SK-N-SH treated with all-trans-retinoic acid at 6 μM for 48 hours (cell line): Measurements from ENCODE around the gene PDRG1.
A peak's percentile ranks its signal among the peaks of the same experiment; 100 is the strongest.

Experiments
- ATAC-seq: fragments of 200-7000 bp; cut with Tn5 transposase; 3 replicates; pipeline ENCODE4 v1.9.1; 2020; ENCODE audit warnings: mild to moderate bottlenecking, moderate library complexity
- ARNTL ChIP-seq: fragments of 450-650 bp; formaldehyde crosslinking; IDR thresholded peaks from 2 replicates; pipeline ENCODE4 v1.5.0; 2020; ENCODE audit warnings: low read depth, mild to moderate bottlenecking, moderate library complexity, borderline replicate concordance
- BACH2 ChIP-seq: fragments of 250-450 bp; sonication (Bioruptor Pico); IDR thresholded peaks from 2 replicates; pipeline ENCODE4 v1.9.0; 2021; ENCODE audit warnings: mild to moderate bottlenecking, borderline replicate concordance
- CREB5 ChIP-seq: fragments of 250-450 bp; sonication (Bioruptor Pico); IDR thresholded peaks from 2 replicates; pipeline ENCODE4 v1.5.1; 2020; ENCODE audit warnings: low read depth, mild to moderate bottlenecking, moderate library complexity
- CSDC2 ChIP-seq: fragments of 250-450 bp; sonication (Bioruptor Pico); IDR thresholded peaks from 2 replicates; pipeline ENCODE4 v1.5.0; 2020; ENCODE audit warnings: mild to moderate bottlenecking, moderate library complexity
- ESRRG ChIP-seq: fragments of 250-450 bp; sonication (Bioruptor Pico); IDR thresholded peaks from 2 replicates; pipeline ENCODE4 v1.6.1; 2021; ENCODE audit warnings: mild to moderate bottlenecking
- GLIS3 ChIP-seq: fragments of 250-450 bp; sonication (Bioruptor Pico); IDR thresholded peaks from 2 replicates; pipeline ENCODE4 v1.5.0; 2020; ENCODE audit warnings: mild to moderate bottlenecking, moderate library complexity
- ISL1 ChIP-seq: fragments of 250-450 bp; sonication (Bioruptor Pico); IDR thresholded peaks from 2 replicates; pipeline ENCODE4 v2.1.2; 2022; ENCODE audit warnings: mild to moderate bottlenecking, moderate library complexity
- OSR1 ChIP-seq: fragments of 250-450 bp; sonication (Bioruptor Pico); IDR thresholded peaks from 2 replicates; pipeline ENCODE4 v1.8.0; 2022; ENCODE audit warnings: moderate library complexity, mild to moderate bottlenecking, inconsistent platforms
- PATZ1 ChIP-seq: fragments of 250-450 bp; sonication (Bioruptor Pico); IDR thresholded peaks from 2 replicates; pipeline ENCODE4 v1.8.0; 2020; ENCODE audit warnings: mild to moderate bottlenecking, moderate library complexity, borderline replicate concordance
- POU6F1 ChIP-seq: fragments of 250-450 bp; sonication (Bioruptor Pico); IDR thresholded peaks from 2 replicates; pipeline ENCODE4 v1.8.0; 2021; ENCODE audit warnings: low read depth, mild to moderate bottlenecking, moderate library complexity, borderline replicate concordance
- PPARA ChIP-seq: fragments of 250-450 bp; sonication (Bioruptor Pico); IDR thresholded peaks from 2 replicates; pipeline ENCODE4 v1.5.0; 2020; ENCODE audit warnings: mild to moderate bottlenecking, borderline replicate concordance
- RARB ChIP-seq: fragments of 250-450 bp; sonication (Bioruptor Pico); IDR thresholded peaks from 2 replicates; pipeline ENCODE4 v1.8.0; 2021; ENCODE audit warnings: mild to moderate bottlenecking, moderate library complexity
- SNAI2 ChIP-seq: fragments of 250-450 bp; sonication (Bioruptor Pico); IDR thresholded peaks from 2 replicates; pipeline ENCODE4 v1.5.0; 2020; ENCODE audit warnings: mild to moderate bottlenecking, moderate library complexity
- TCF4 ChIP-seq: fragments of 250-450 bp; sonication (Bioruptor Pico); IDR thresholded peaks from 2 replicates; pipeline ENCODE4 v1.8.0; 2021; ENCODE audit warnings: mild to moderate bottlenecking, moderate library complexity, borderline replicate concordance
- TOX ChIP-seq: fragments of 250-450 bp; sonication (Bioruptor Pico); IDR thresholded peaks from 2 replicates; pipeline ENCODE4 v1.8.0; 2021; ENCODE audit warnings: mild to moderate bottlenecking, moderate library complexity, borderline replicate concordance
- TSHZ2 ChIP-seq: fragments of 250-450 bp; sonication (Bioruptor Pico); IDR thresholded peaks from 2 replicates; pipeline ENCODE4 v1.5.0; 2020; ENCODE audit warnings: mild to moderate bottlenecking, moderate library complexity
- ZC3H10 ChIP-seq: fragments of 250-450 bp; sonication (Bioruptor Pico); IDR thresholded peaks from 2 replicates; pipeline ENCODE4 v1.5.1; 2021; ENCODE audit warnings: mild to moderate bottlenecking, moderate library complexity
- ZFP3 ChIP-seq: fragments of 250-450 bp; sonication (Bioruptor Pico); IDR thresholded peaks from 2 replicates; pipeline ENCODE4 v1.5.0; 2020; ENCODE audit warnings: mild to moderate bottlenecking, moderate library complexity
- ZFP30 ChIP-seq: fragments of 450-650 bp; formaldehyde crosslinking; IDR thresholded peaks from 2 replicates; pipeline ENCODE4 v1.5.0; 2022; ENCODE audit warnings: mild to moderate bottlenecking, moderate library complexity
- ZNF565 ChIP-seq: fragments of 450-650 bp; formaldehyde crosslinking; conservative IDR thresholded peaks from 2 replicates; pipeline ENCODE4 v1.5.0; 2020; ENCODE audit warnings: low read depth, mild to moderate bottlenecking, moderate library complexity
- ZNF8 ChIP-seq: fragments of 450-650 bp; formaldehyde crosslinking; IDR thresholded peaks from 2 replicates; pipeline ENCODE4 v1.5.0; 2020; ENCODE audit warnings: mild to moderate bottlenecking, moderate library complexity

The PDRG1 gene

GRCh38 chr20:31984981-31985471 lies 33.2 kb upstream of the PDRG1 start:
- no peak; the same call in 2 of the 3 replicates for ATAC-seq
- TF ChIP-seq ARNTL (CRISPR knock-in tag) (no peak), BACH2 (no peak), GLIS3 (CRISPR knock-in tag) (no peak), TCF4 (CRISPR knock-in tag) (no peak), TOX (CRISPR knock-in tag) (no peak), ZFP30 (CRISPR knock-in tag) (no peak), POU6F1 (CRISPR knock-in tag) (no peak), ESRRG (no peak), PATZ1 (no peak), OSR1 (no peak), TSHZ2 (CRISPR knock-in tag) (no peak), ZNF8 (CRISPR knock-in tag) (no peak), CSDC2 (CRISPR knock-in tag) (no peak), ISL1 (CRISPR knock-in tag) (no peak), ZNF565 (CRISPR knock-in tag) (no peak), PPARA (CRISPR knock-in tag) (no peak), RARB (no peak), ZC3H10 (no peak), ZFP3 (CRISPR knock-in tag) (no peak), SNAI2 (CRISPR knock-in tag) (no peak)

- no peak for ATAC-seq
- TF ChIP-seq ZFP3 (CRISPR knock-in tag) (peak; percentile 77; the same call in 1 of the 2 replicates), ZNF565 (CRISPR knock-in tag) (no peak)
Observed at GRCh38 chr20:31981784-31982183, 29.9 kb upstream of the PDRG1 start.

- no peak for ATAC-seq
- TF ChIP-seq ESRRG (no peak), CREB5 (CRISPR knock-in tag) (no peak), ZC3H10 (no peak), ZFP3 (CRISPR knock-in tag) (no peak), CSDC2 (CRISPR knock-in tag) (no peak), ARNTL (CRISPR knock-in tag) (no peak), PATZ1 (no peak), PPARA (CRISPR knock-in tag) (no peak), ZFP30 (CRISPR knock-in tag) (no peak), GLIS3 (CRISPR knock-in tag) (no peak), OSR1 (no peak)
Observed at GRCh38 chr20:31979713-31980426, 28.0 kb upstream of the PDRG1 start.
